Measurements from ENCODE around the gene ARMC5.
"Not testable (repeated sequence)": the region's sequence is repeated elsewhere in the genome, so short reads cannot be mapped to it uniquely, and the experiment has no call there.

The ARMC5 gene

DNA sequence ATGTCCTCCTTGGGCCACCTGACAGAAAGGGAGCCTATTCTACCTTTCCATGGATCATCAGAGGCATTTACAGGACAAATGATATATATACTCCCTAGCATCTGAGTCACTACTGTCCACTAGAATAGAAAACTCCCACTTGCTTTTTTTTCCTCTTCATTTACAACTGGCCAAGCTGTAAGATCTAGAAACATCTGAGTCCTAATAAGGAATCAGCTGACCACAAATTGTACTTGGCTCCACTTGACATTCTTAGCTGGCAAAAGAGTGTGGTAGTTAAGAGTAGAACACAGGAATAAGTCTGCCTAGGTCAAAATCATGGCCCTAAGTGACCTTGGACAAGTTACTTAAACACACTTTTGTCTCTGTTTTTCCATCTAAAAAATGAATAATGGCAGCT is 43.7 kb downstream of the ARMC5 start:
- DNase-seq, result peak; percentile 56
- Histone ChIP-seq H2BK5ac (ENCODE audit: low read depth, low read length, poor library complexity, severe bottlenecking) (no peak overlapping the region), H3K4me1 (ENCODE audit: control insufficient read depth, insufficient read depth, low read depth, low read length) (peaks cover 5% of the 10 kb centered on the region), H4K91ac (ENCODE audit: low read length) (no peak overlapping the region), H2AK5ac (ENCODE audit: low read length, severe bottlenecking) (no peak overlapping the region), H2AFZ (ENCODE audit: low read depth, low read length) (no peak overlapping the region), H3K27me3 (ENCODE audit: control insufficient read depth in 1 of 2, insufficient read depth in 1 of 2, low read length in 2 of 2) (no peaks in the 10 kb centered on the region), H3K9me3 (ENCODE audit: control insufficient read depth, low read length) (no peaks in the 10 kb centered on the region), H3K27ac (ENCODE audit: low read length, poor library complexity, severe bottlenecking) (no peak overlapping the region), H3K79me1 (replicated peaks; ENCODE audit: low read length, poor library complexity, severe bottlenecking) (peaks cover 26% of the 10 kb centered on the region), H3K4me2 (ENCODE audit: low read length, poor library complexity, severe bottlenecking) (no peak overlapping the region), H2BK120ac (ENCODE audit: low read depth, low read length) (no peak overlapping the region), H3K23ac (ENCODE audit: low read length in 2 of 2) (no peak overlapping the region), H4K8ac (ENCODE audit: low read length) (no peak overlapping the region), H3K14ac (ENCODE audit: low read length in 2 of 2) (no peak overlapping the region), H2BK12ac (ENCODE audit: low read length in 2 of 2) (no peak overlapping the region), H3K9ac (ENCODE audit: low read length) (no peak overlapping the region), H3K4ac (ENCODE audit: low read depth in 1 of 2, low read length in 2 of 2) (no peak overlapping the region), H2BK15ac (ENCODE audit: low read depth, poor library complexity, severe bottlenecking) (no peak overlapping the region), H3K4me3 (ENCODE audit: insufficient read depth in 1 of 2, low read depth in 1 of 2, low read length in 2 of 2) (no peak overlapping the region), H3K36me3 (ENCODE audit: control insufficient read depth in 1 of 2, insufficient read depth in 2 of 2, low read depth in 1 of 2, low read length in 2 of 2) (peaks cover 30 to 47% of the 10 kb centered on the region in 2 experiments), H3K18ac (ENCODE audit: low read depth in 1 of 2, low read length in 2 of 2) (no peak overlapping the region)

DNA sequence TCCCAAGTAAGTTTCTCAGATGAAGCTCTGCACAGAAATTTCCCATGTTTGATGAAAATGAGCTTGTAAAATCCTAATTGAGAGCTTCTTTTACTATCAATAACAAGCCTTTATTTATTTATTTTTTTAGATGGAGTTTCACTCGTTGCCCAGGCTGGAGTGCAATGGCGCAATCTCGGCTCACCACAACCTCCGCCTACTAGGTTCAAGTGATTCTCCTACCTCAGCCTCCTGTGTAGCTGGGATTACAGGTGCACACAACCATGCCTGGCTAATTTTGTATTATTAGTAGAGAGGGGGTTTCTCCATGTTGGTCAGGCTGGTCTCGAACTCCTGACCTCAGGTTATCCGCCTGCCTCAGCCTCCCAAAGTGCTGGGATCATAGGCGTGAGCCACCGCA is 44.3 kb downstream of the ARMC5 start:
- not testable (repeated sequence) for H3K18ac ChIP-seq (ENCODE audit: low read depth in 1 of 2, low read length in 2 of 2); H3K23ac ChIP-seq (ENCODE audit: low read length in 2 of 2)

DNA sequence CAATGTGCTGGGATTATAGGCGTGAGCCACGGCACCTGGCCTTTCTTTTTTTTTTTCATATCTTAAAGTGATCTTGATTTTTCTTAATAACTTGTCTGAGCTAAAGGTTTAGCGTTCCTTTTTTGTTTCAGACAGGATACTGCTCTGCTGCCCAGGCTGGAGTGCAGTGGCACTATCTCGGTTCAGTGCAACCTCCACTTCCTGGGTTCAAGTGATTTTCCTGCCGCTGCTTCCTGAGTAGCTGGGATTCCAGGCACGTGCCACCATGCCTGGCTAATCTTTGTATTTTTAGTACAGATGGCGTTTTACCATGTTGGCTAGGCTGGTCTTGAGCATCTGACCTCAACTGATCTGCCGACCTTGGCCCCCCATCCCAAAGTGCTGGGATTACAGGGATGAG is 44.9 kb downstream of the ARMC5 start:
- Histone ChIP-seq H3K27me3 (ENCODE audit: control insufficient read depth in 1 of 2, insufficient read depth in 1 of 2, low read length in 2 of 2) (no peaks in the 10 kb centered on the region), H2BK120ac (ENCODE audit: low read depth, low read length) (no peak overlapping the region), H3K36me3 (ENCODE audit: control insufficient read depth in 1 of 2, insufficient read depth in 2 of 2, low read depth in 1 of 2, low read length in 2 of 2) (peaks cover 19 to 36% of the 10 kb centered on the region in 2 experiments), H3K23ac (ENCODE audit: low read length in 2 of 2) (no peak overlapping the region), H3K4ac (ENCODE audit: low read depth in 1 of 2, low read length in 2 of 2) (no peak overlapping the region), H3K18ac (ENCODE audit: low read depth in 1 of 2, low read length in 2 of 2) (no peak overlapping the region), H3K4me1 (ENCODE audit: control insufficient read depth, insufficient read depth, low read depth, low read length) (peaks cover 5% of the 10 kb centered on the region), H3K4me2 (ENCODE audit: low read length, poor library complexity, severe bottlenecking) (no peak overlapping the region), H2BK5ac (ENCODE audit: low read depth, low read length, poor library complexity, severe bottlenecking) (no peak overlapping the region), H2AFZ (ENCODE audit: low read depth, low read length) (no peak overlapping the region), H4K91ac (ENCODE audit: low read length) (no peak overlapping the region), H3K14ac (ENCODE audit: low read length in 2 of 2) (no peak overlapping the region), H3K9me3 (ENCODE audit: control insufficient read depth, low read length) (no peaks in the 10 kb centered on the region), H3K79me1 (replicated peaks; ENCODE audit: low read length, poor library complexity, severe bottlenecking) (peaks cover 24% of the 10 kb centered on the region), H3K4me3 (ENCODE audit: insufficient read depth in 1 of 2, low read depth in 1 of 2, low read length in 2 of 2) (no peak overlapping the region), H2BK15ac (ENCODE audit: low read depth, poor library complexity, severe bottlenecking) (no peak overlapping the region), H3K27ac (ENCODE audit: low read length, poor library complexity, severe bottlenecking) (no peak overlapping the region), H3K9ac (ENCODE audit: low read length) (no peak overlapping the region), H2AK5ac (ENCODE audit: low read length, severe bottlenecking) (no peak overlapping the region), H2BK12ac (ENCODE audit: low read length in 2 of 2) (no peak overlapping the region), H4K8ac (ENCODE audit: low read length) (no peak overlapping the region)
- no peak for DNase-seq
- WGBS, result 96% methylated on average over 8 of the region's 8 CpGs

More for the DNA sequence above, 44.3 kb downstream of the ARMC5 start:
- not testable (repeated sequence) for H3K27ac ChIP-seq (ENCODE audit: low read length, poor library complexity, severe bottlenecking); H2BK120ac ChIP-seq (ENCODE audit: low read depth, low read length); H2AFZ ChIP-seq (ENCODE audit: low read depth, low read length); H3K14ac ChIP-seq (ENCODE audit: low read length in 2 of 2); H3K9me3 ChIP-seq (ENCODE audit: control insufficient read depth, low read length); H3K4me2 ChIP-seq (ENCODE audit: low read length, poor library complexity, severe bottlenecking); H2AK5ac ChIP-seq (ENCODE audit: low read length, severe bottlenecking); H4K8ac ChIP-seq (ENCODE audit: low read length); H3K27me3 ChIP-seq (ENCODE audit: control insufficient read depth in 1 of 2, insufficient read depth in 1 of 2, low read length in 2 of 2); H2BK12ac ChIP-seq (ENCODE audit: low read length in 2 of 2); H2BK15ac ChIP-seq (ENCODE audit: low read depth, poor library complexity, severe bottlenecking); H3K9ac ChIP-seq (ENCODE audit: low read length); H4K91ac ChIP-seq (ENCODE audit: low read length); H3K4me1 ChIP-seq (ENCODE audit: control insufficient read depth, insufficient read depth, low read depth, low read length); DNase-seq; H2BK5ac ChIP-seq (ENCODE audit: low read depth, low read length, poor library complexity, severe bottlenecking); H3K4ac ChIP-seq (ENCODE audit: low read depth in 1 of 2, low read length in 2 of 2); H3K4me3 ChIP-seq (ENCODE audit: insufficient read depth in 1 of 2, low read depth in 1 of 2, low read length in 2 of 2)
- 93% methylated on average over 6 of the region's 8 CpGs for WGBS
- Histone ChIP-seq H3K36me3 (ENCODE audit: control insufficient read depth in 1 of 2, insufficient read depth in 2 of 2, low read depth in 1 of 2, low read length in 2 of 2) (peaks cover 25 to 42% of the 10 kb centered on the region in 2 experiments), H3K79me1 (replicated peaks; ENCODE audit: low read length, poor library complexity, severe bottlenecking) (peaks cover 25% of the 10 kb centered on the region)

DNA sequence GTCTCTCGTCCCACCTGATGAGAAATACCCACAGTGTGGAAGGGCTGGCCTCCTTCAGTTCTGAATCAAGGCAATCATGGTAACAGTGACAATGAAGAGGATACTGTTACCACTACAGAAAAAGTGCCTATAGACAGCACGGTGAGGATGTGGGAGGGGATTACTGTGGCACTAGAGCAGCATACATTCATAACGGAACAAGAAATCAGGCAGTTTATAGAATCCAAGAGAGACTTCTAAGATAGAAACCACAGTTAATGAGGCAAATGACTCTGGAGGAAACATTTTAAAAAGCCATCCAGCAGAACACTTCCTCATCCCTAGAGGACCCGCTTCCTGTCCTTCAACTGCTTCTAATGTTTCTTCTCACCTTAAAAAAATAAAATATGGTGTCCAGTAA is 46.2 kb downstream of the ARMC5 start:
- no peak overlapping the region for H3K23ac ChIP-seq (ENCODE audit: low read length in 2 of 2)
- H3K79me1 ChIP-seq (replicated peaks; ENCODE audit: low read length, poor library complexity, severe bottlenecking), result peaks cover 21% of the 10 kb centered on the region
- no peak overlapping the region for H2AK5ac ChIP-seq (ENCODE audit: low read length, severe bottlenecking)
- H3K4ac ChIP-seq (ENCODE audit: low read depth in 1 of 2, low read length in 2 of 2), result no peak overlapping the region
- H3K4me2 ChIP-seq (ENCODE audit: low read length, poor library complexity, severe bottlenecking), result no peak overlapping the region
- no peak overlapping the region for H4K91ac ChIP-seq (ENCODE audit: low read length)
- no peak overlapping the region for H2BK15ac ChIP-seq (ENCODE audit: low read depth, poor library complexity, severe bottlenecking)
- DNase-seq, result no peak
- no peak overlapping the region for H3K9ac ChIP-seq (ENCODE audit: low read length)
- no peak overlapping the region for H2BK120ac ChIP-seq (ENCODE audit: low read depth, low read length)
- no peak overlapping the region for H3K4me3 ChIP-seq (ENCODE audit: insufficient read depth in 1 of 2, low read depth in 1 of 2, low read length in 2 of 2)
- no peak overlapping the region for H2AFZ ChIP-seq (ENCODE audit: low read depth, low read length)
- no peak overlapping the region for H3K27ac ChIP-seq (ENCODE audit: low read length, poor library complexity, severe bottlenecking)
- H3K4me1 ChIP-seq (ENCODE audit: control insufficient read depth, insufficient read depth, low read depth, low read length), result peaks cover 6% of the 10 kb centered on the region
- no peaks in the 10 kb centered on the region for H3K27me3 ChIP-seq (ENCODE audit: control insufficient read depth in 1 of 2, insufficient read depth in 1 of 2, low read length in 2 of 2)
- 96% methylated on average over 4 of the region's 4 CpGs for WGBS
- H3K18ac ChIP-seq (ENCODE audit: low read depth in 1 of 2, low read length in 2 of 2), result no peak overlapping the region
- H2BK5ac ChIP-seq (ENCODE audit: low read depth, low read length, poor library complexity, severe bottlenecking), result no peak overlapping the region
- H3K14ac ChIP-seq (ENCODE audit: low read length in 2 of 2), result no peak overlapping the region
- H3K9me3 ChIP-seq (ENCODE audit: control insufficient read depth, low read length), result no peaks in the 10 kb centered on the region
- peaks cover 8 to 23% of the 10 kb centered on the region in 2 experiments for H3K36me3 ChIP-seq (ENCODE audit: control insufficient read depth in 1 of 2, insufficient read depth in 2 of 2, low read depth in 1 of 2, low read length in 2 of 2)
- H2BK12ac ChIP-seq (ENCODE audit: low read length in 2 of 2), result no peak overlapping the region
- H4K8ac ChIP-seq (ENCODE audit: low read length), result no peak overlapping the region

Data from mesenchymal stem cell (in vitro differentiated cells and primary cell).